Measurements from ENCODE around the gene GOLT1B.
"Not testable (repeated sequence)": the region's sequence is repeated elsewhere in the genome, so short reads cannot be mapped to it uniquely, and the experiment has no call there.

Gene GOLT1B, protein sequence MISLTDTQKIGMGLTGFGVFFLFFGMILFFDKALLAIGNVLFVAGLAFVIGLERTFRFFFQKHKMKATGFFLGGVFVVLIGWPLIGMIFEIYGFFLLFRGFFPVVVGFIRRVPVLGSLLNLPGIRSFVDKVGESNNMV

DNA sequence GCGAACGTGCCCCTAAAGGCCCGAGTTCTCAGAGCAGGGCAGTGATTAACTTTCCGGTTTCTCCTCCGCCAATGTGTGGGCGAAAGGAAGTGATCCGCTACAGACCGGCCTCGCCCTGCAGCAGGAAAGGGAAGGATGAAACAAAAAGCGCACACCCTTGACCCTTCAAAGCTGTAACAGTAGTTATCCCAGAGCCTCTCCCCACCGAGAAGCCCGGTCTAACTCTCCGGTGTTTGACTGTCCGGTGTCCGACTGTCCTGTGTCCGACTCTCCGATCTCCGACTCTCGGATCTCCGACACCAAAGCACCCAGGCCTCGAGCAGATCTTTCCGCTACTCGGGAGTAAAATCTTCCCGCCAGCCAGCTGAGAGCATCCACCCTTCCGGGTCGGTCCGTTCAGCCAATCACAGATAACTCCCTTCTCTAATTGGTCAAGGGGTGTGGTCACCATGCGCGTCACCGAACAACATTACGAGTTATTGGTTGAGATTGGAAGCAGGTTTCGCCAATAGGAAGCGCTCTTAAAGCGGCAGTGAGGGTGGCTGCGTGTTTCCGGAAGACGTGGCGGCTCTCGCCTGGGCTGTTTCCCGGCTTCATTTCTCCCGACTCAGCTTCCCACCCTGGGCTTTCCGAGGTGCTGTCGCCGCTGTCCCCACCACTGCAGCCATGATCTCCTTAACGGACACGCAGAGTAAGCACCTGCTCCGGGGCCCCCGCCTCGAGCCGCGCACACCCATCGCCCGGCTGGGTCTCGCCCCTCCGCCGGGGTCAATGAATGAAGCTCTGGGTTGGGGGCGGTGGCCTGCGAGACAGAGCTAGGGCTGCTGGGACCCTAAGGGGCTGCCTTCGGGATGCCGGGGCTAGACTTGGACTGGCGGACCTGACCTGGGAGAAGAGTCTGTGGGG, at the start of gene GOLT1B, which contains the start of gene RECQL:
TSS of gene GOLT1B (plus strand) at position 532 of the 906 bp plus-strand sequence. CDS start at position 667, 135 bp downstream.
TSS of gene RECQL (minus strand) at position 378 of the 906 bp plus-strand sequence. CDS start 2,065 bp downstream, outside the sequence.
- DNase-seq, result peak; percentile 98

DNA sequence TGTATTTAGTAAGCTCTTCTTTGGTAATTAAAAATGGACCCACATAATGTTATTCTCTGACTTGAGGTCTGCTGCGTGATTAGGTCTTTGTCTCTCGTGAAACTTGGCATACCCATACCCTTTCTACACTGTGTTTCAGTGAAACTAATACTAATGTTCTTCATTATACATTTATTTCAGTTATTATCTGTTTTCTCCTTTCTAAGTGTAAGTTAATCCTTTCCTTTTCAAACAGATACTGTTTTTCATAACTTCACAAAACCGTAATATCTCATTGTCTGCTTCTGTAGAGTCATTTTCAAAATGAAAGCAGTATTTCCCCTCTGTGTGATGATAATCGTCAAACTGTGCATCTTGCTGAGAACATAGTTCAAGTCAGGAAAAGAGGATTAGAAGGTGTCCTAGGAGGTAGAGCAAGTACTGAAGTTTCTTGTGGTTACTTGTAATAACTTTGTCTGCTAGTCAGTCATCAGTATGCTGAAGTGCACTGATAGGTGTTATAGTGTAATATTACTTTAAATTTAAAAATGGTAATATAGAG, 48.2 kb upstream of the GOLT1B start:
- DNase-seq, result no peak

DNA sequence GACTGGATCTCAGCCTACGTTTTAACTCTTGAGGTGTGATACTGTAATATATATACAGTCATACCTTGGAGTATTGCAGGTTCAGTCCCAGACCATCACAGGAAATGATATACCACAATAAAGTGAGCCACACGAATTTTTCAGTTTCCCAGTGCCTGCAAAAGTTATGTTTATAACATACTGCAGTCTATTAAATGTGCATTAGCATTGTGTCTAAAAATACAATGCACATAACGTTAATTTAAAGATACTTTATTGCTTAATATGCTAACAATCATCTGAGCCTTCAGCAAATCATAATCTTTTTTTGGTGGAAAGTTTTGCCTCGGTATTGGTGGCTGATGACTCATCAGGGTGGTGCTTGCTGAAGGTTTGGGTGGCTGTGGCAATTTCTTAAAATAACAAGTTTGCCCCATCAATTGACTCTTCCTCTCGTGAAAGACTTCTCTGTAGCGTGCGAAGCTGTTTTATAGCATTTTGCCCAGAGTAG, 45.3 kb upstream of the GOLT1B start:
- DNase-seq, result no peak

DNA sequence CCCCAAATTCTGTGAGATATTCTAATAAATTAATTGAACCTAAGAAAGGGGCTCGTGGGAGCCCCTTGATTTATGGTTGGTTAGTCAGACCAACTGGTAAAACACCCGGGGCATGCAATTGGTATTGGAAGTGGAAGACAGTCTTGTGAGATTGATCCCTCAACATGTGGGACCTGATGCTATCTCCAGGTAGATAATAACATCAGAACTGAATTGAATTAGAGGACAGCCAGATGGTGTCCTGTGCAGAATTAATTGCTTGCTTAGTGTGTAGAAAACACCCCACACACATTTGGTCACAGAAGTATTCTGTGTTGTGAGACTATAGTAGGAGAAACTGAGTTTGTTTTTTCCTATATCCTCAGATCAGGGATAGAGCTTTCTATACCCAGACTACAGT, 42.1 kb upstream of the GOLT1B start:
- DNase-seq, result no peak

DNA sequence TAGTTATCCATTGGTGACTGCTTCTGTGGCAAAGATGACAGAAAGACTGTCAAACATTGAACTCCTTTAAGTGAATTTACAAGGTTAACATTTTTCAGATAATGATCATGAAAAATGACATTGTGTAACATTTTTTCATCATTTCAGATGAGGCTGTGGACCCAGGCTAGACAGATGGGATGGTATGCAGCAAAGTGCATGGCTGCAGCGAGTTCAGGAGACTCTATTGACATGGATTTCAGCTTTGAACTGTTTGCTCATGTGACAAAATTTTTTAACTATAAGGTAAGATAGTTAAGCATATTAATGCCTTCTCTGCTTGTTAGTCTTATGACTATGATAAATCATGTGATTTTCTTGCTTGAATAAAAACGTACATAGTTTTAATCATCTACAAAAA, 34.3 kb upstream of the GOLT1B start:
- not testable (repeated sequence) for DNase-seq

DNA sequence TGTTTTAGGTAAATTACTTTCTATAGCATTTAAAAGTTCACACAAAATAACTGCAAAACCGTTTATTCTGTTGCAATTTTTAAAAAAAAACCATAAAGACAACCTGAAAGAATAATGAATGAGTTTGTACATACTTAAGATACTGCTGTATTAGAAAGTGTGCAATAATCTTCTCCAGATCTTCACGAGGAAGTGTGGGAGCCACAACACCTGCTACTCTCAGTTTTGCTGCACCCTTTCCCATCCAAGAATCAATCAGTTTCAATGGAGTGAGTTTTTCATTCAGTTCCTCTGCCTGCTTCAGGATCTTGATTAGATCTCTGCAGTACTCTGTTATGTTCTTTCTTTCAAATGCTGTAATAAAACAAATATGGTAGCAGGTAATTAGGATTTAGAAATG, 30.3 kb upstream of the GOLT1B start:
- DNase-seq, result no peak

DNA sequence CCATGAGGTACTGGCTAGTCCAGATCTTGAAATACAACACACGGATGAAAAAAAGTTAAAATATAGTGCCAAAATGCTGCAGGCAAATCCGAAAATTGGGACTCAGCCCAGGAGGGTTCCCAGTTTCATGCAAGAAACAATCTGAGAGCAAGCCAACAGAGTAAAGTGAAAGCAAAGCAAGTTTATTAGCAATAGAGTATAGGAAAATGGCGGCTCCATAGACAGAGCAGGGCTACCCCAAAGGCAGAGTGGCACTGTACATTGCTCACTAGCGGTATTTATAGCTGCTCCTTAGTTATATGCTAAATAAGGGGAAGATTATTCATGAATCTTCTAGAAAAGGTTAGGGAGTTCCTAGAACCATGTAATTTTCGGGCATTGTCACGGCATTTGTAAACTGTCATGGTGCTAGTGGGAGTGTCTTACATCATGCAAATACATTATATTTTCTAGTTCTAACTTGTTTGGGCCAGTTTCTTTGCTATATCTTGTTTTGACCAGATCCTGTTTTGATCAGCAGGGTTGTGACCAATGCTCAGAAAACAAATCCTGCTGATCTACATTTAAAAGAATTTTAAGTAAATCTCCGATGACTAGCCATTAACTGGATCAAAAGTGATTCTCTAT, 29.3 kb upstream of the GOLT1B start:
- DNase-seq, result no peak

DNA sequence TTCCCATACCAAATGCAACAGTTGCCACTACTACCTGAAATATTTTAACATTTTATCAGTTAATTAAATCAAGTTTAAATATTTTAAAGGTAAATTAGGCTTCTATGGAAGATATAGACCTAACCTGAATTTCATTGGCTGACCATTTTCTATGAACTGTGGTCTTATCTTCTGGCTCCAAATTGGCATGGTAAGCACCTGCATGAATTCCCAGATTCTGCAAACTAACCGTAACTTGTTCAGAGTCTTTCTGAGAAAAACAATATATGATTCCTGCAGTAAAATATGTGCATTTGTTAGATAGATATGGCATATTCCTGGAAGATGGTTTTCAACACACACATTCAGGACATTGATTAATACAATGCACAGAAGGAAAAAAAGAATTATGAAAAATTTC, 26.0 kb upstream of the GOLT1B start:
- DNase-seq, result no peak

DNA sequence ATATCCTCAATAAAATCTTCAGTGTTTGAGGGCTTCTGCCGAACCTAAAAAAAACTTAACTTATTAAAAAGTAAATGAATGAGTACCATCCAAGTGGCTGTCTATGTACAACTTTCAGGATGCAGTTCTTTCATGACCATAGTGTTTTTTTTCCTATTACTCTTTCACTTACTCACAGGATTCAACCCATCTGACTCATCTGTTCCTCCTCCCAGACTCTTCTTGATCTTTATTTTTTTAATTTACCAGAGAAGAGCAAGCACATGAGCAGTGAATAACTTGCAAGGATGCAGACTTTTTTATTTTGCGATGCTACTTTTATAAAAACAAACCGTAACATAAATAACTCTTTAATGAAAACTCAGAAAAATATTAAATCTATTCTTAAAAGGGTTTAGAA, 24.6 kb upstream of the GOLT1B start:
- no peak for DNase-seq

DNA sequence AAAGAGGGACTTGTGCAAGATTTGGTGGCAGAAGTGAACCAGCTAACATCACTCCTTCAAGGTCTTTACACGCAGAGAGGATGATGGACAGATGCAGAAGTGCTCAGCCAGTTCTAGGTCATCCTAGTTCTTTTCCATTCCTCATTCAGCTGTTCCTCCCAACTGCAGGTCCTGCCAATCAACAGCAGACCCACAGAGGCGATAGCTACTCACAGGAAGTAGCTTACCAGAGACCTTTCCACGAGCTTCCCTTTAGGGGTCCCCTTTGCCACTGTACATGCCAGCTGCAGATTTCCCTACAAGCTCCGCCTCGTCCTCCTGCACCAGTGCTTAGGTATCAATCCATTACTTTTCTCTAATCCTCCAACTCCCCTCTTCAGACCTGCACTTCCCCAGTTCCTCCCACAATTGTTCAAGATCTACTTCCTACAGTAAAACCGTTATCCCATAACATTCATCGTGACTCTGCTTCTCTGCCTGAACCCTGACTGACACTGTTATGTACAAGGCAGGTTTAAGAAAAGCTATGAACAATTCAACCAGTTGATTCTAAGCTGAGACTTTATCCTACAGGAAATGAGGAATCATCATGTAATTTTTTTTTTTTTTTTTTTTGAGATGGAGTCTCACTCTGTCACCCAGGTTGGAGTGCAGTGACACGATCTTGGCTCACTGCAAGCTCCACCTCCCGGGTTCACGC, 22.7 kb upstream of the GOLT1B start:
- DNase-seq, result no peak

DNA sequence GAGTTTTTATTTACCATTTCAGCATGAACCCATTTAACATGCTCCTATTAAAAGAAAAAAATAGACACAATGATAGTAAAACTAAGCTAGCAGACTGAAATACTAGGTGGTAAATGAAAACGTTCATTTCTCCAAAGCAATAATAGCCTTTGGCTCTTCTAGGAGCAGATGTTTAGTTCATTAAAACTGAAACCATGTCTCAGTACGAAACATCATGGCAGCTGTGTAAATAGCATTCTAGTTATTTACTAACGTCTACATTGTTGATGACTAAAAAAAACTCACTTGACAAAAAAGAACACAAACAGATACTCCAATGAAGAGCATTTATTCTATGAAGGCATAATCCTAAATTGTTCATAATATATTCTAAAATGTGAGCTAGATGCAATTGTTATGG, 18.1 kb upstream of the GOLT1B start:
- no peak for DNase-seq

DNA sequence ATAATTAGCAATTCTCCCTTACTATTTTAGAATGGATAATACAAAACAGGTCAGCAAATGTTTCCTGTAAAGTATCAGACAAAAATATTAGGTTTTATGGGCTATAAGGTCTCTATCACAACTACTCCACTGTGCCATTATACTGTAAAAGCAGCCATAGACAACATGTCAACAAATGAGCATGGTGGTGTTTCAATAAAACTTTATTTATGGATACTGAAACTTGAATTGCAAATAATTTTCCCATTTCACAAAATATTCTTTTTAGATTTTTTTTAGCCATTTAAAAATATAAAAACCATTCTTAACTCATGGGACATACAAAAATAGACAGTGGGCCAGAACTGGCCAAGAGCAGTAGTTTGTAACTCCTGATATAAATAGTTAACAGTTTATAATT, 15.6 kb upstream of the GOLT1B start:
- DNase-seq, result no peak

DNA sequence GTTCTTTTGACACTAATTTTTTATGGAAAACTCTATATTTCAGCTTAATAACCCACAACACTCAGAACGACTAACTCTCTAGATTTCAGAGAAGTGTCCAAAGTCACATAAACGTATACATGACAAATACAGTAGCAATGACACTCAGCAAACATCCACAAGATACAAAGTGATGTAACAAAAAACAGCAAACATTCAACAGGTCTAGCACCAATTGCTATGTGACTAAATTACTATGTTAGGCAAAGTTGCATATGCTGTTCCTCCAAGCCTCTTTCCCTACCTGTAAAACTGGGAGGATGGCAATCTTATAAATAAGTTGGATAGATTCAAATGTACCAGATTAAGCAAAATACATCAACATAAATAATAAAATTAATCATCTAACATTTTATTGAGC, 1.8 kb upstream of the GOLT1B start:
- DNase-seq, result no peak

DNA sequence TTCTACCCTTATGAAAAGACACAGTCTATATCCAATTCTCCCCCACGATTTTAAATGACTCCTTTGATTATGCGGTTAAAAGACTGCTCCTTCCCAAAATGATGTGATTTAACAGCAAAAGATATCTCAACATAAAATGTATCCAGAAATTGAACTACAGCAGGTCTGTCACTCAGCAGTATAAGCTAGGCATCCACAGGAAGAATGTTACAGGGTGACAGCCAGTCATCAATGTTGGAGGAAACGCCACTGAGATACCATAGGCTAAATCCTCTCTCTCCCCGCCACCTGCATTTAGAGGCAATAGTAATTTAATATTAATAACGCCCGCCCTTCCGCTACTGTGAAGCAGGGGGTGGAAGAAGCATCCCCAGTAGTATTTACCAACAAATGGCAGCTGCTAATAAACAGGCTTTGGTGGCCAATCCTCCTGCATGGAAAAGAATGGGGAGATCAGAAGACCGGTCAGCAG, 767 bp upstream of the GOLT1B start:
- DNase-seq, result peak in 1 of 2 experiments; percentile 42

DNA sequence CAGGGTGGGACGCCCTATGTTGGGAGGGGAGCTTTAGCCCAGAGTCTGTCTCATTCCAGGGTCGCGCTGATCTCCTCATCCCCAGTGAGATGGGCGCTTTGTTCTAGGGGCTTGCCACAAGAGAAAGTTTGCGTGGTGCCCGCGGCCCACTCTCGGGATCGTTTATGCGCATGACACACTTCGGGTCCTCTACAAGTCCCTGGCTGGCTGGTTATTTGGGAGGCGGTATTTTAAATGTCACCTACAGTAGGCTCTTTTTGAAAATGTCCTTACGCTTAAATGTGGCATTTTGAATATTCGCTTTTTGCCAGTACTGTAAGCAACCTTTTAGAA, 541 bp downstream of the GOLT1B start:
- DNase-seq, result peak; percentile 35 to 59

DNA sequence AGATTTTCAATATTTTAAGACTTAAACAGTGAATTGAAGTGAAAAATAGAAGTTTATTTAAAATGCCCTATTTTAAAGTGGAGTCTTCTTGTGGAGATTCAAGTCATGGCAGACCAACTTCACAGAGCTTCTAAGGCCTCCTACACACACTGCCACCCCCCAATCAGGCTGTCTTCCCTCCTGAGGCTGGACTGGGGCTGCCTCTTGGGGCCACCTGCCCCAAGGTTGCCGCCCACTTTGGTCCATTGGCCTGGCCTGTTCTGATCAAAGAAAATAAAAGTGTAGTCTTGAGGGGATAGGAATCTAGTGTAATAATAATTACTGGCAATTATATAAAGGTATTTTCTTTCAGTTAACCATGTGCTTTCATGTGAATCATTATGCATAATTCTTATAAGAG, 1.3 kb downstream of the GOLT1B start:
- DNase-seq, result no peak

DNA sequence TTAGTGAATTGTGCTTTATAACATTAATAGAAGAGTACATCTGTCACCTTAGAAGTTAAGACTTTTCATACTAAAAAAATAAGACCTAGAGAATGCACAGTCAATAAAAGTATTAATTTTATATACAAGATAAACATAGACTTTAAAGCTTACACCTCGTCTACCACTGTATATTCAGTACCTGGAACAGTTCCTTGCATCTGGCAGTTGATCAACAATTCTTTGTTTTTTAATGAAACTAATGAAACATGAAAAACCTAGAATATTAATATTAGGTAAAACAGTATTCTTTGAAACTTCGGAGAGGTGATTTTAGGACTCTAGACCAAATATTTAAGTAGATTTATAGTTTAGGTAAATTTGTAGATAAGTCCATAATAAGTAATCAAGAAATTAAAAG, 4.3 kb downstream of the GOLT1B start:
- no peak for DNase-seq

DNA sequence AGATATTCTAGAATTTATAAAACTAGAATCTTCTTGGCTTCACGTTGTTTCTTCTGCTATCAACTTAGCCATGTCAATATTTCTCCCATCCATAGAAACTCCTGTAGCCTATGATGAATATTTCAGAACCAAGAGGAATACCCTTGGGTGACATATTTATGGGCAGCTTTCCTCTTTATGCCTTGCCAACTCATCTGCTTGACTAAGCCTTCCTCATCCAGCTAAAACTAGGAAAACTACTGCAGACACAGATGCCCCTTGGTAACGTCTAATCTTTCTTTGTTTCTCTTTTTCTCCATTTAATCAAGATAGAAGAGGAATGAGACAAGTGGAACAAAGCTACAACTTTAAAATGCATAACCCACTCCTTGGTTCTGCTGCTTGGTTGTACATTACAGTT, 6.3 kb downstream of the GOLT1B start:
- no peak for DNase-seq

DNA sequence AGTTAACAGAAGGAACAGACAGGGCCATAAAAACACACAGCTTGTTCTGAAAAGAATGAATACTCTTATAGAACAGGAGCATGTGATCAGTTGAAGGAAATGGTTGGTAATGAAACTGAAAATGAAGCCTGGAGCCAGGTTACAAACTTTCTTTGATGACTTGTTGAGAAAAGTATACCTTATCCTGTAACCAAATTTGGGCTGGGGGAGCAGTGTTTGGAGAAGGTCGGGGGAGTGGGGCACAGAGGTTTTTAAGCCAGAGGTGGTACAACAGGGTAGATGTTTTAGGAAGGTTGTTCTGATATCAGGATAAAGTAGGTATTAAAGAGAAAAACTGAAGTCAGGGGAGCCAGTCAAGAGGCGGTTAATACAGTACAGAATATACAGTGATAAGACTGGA, 8.2 kb downstream of the GOLT1B start:
- DNase-seq, result no peak

DNA sequence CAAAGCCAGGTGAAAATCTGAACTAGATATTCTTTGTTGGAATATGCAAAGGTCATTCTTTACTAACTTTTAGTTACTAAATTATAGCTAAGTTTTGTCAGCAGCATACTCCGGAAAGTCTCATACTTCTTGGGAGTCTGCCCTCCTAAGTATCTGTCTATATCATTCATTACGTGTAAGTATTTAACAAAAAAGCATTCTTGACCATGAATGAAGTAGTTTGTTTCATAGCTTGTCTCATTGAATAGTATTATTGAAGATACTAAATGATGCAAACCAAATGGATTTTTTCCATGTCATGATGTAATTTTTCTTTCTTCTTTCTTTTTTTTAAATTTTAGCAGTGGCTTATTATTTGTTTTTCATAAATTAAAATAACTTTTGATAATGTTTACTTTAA, 14.7 kb downstream of the GOLT1B start:
- DNase-seq, result no peak

DNA sequence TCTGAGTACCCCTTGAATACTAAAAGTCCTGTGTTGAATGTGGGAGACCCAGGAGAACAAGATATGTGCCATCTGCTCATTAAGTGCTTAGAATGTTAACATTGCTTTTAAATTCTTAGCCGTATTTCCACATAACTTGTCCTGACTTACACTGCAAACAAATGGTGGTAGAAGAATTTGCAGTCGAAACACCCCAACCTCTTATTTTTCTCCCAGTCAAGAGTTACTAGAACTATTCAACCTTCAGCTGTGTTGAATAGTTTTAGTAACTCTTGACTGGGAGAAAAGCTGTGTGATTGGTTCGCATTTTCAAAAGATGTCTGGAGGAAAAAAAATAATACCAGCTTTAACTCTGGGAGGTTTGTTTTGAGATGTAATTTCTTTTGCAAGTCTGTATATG, 16.9 kb downstream of the GOLT1B start:
- DNase-seq, result no peak

DNA sequence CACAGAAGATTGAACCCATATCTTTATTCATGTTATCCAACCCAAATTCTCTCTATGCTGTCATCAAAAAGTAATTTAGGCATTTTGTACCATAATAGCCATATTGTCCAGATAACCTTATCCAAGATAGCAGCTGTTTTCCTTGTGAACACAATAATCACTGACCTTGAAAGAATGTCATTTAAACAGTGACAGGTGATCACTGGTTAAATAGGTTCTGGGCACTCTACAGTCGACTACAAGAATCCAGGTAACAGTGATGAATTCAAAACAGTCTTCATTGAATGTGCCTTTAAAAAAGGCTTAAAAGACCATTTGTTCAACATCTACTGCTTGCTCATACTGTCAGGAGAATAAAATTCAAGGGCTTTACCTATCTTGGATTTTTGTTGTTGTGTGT, 20.0 kb downstream of the GOLT1B start:
- no peak for DNase-seq

DNA sequence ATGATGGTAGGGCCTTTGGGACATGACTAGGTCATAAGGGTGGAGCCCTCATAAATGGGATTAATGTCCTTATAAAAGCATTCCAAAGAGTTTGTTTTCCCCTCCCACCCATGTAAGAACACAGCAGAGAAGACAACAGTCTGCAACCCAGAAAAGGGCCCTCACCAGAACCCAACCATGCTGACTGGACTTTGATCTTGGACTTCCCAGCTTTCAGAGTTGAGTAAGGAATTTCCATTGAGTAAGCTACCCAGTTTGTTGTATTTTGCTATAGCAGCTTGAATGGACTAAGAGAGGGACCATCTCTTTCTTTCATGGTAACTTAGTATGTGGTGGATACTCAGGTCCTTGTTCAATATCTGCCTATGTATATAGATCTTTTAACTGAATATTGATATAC, 21.6 kb downstream of the GOLT1B start:
- no peak for DNase-seq

All from NCI-H526 (cell line).